HG03045 (cell line): ENCODE measurements around the gene ULK4.
A peak's percentile ranks its signal among the peaks of the same experiment; 100 is the strongest.
"Not testable (repeated sequence)": the region's sequence is repeated elsewhere in the genome, so short reads cannot be mapped to it uniquely, and the experiment has no call there.

Experiments
- ATAC-seq: cut with Tn5 transposase; IDR thresholded peaks from one replicate; pipeline ENCODE4 v1.9.1; 2021; ENCODE audit warnings: mild to moderate bottlenecking, moderate library complexity; ENCODE audit not compliant: unreplicated experiment

The ULK4 gene

DNA sequence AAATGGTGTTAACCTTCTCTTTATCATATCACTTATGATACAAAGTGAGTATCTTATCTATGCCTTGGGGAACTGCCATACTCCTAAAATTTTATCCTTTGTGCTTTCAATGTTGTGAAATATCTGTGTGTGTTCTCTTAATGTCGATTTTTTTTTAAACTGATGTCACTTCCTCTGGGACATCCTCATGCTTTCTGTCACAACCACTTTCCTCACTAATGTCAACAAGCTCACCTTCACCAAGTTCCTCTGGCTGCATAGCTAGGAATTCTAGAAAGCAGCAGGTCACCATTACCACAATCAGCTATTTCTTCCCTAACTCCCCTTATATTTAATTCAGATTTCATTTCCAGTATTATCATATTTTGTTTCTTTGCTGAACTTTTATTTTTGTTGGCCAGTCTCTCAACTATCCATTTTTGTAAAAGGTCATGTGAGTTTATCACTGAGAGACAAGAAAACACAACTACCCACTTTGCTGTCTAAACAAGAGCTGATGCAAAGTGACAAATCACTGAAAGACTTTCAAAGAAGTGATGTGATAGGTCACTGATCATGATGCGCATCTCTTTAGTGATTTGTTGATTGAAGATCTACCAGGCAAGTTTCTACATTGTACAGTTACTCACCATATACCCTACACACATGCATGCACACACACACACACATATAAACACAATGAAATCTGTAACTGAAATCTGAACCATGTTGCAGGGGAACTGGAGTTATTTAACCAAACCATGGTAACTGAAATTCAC is 369.0 kb downstream of the ULK4 start:
- no peak for ATAC-seq

DNA sequence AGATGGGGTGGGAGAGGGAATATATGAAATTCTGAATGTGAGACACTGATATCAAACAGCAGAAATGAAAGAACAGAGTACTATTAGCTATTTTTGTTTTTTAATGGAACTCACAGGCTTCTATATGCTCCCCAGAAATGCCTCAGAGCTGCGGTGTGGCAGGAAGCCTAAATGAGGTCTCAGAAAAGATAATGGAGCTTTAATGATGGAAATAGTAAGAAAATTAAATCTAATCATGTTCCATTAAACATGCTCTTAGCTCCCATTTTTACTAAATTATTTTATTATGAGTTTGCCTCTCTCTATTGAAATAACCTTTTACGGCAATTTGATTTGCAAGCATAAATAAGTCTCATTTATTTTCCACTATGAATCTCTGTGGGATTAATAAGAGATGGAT is 378.9 kb downstream of the ULK4 start:
- ATAC-seq = no peak

DNA sequence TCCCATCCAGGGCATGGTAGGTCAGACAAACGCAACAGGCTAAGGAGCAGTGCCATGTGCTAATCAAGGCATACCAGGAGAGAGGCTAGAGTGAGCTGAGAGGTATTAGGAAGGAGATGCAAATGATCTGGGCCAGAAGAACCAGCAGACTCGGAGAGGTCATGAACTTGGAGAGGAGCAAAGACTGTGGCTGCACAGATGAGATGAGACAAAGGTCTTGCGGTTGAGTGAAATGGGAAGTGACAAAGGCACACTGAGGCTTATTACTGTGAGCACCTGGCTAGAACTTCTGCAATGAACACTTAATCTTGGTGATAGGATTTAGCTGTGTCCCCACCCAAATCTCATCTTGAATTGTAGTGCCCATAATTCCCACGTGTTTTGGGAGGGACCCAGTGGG is 380.2 kb downstream of the ULK4 start:
- peak; percentile 92 for ATAC-seq

DNA sequence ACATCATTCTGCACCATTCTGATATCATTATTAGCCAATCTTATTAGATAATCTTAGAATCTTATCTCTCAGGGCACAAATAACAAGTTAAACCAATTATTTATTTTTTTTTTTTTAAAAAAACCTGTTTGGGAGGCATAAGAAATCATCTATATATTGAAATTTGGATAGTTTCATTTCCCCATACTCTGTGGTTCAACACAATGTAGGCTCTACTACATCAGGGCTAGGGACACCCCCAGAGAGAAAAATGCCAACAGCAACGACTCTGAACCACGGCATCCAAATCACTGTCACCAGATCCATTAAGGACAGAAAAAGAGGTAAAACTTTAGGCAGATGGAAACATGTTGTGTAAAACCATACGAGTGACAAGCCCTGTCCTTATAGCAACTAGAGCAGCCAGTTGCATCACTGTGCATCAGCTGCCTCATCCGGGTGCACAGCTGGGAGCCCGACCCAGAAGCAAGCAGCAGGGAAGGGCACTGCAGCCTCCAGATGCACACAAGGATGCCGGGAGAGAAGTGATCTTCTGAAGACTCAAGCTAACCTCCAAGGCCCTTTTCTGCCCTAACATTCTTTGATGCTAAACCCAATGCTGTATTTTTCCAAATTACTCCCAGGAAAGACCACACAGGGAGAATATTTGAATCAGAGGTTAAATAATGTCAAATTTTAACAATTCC is 381.5 kb downstream of the ULK4 start:
- ATAC-seq = no peak

DNA sequence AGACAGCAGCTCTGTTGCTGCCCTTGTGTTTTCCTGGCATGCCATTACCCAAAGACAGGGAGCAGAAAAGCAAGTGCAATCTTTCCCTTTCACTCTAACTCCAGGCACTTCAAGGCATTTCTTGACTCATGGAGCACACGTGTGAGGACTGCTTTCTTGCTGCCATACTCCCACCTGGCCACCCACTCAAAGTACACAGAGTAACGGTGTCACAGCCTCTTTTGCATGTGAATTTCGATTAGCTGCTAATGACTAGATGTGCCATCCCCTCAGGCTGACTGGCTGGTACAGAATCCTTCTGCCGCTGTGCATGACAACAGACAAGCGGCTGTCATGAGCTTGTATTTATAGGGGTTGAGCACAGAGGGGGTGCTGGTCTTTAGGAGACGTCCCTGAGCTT is 382.0 kb downstream of the ULK4 start:
- no peak for ATAC-seq

DNA sequence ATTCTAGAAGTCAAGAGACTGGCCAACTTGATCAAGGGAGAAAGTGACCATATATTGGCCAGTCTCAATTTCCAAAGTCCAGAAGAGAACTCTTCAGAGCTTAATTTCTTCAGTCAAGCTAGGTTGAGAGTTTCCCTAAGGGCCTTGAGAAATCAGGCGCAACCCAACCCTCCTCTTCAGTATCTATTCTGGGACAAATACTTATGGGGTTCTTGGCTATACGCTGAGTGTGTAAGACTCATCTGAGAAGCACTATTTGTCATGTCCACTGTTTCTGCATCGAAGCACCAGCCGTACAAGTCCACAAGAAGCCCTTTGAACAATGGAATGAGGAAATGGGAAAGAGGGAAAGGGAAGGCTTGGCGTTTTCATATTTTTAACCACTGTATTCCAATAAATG is 383.1 kb downstream of the ULK4 start:
- no peak for ATAC-seq

DNA sequence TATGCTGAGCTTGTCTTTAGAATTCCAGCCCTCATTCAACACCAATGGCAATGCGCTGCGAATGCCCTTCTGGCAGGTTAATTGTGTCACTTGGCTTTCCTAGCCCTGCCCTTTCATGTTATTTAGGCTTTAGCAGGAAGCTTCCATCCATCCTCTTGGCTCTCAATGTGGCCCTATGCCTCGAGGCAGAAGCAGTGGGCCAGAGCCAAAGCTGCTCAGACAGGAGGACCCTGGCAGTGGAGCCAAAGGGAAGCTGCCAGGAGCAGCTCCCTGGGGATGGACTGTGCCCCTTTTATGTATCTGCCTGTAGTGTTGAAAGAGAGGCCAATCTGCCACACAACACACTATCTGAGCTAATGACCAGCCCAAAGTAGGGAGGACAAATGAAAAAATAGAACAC is 386.2 kb downstream of the ULK4 start:
- no peak for ATAC-seq

DNA sequence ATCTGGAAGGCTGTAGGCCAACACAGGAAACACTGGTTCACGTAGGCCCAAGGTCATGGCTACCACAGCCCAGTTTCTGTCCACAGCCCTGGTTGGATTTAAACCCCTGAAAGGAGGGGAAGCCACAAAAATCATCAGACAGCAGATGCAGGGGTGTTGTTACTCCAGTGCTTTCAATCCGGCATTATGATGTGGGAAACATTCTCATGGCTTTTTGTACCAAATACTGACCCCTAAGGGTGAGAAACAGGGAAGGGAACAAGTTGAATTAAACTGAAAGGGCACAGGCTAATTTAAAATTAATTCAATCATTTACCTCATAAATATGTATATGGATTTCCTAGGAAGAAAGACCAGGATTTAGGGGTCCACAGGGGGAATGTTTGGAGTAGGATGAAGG is 387.0 kb downstream of the ULK4 start:
- no peak for ATAC-seq

DNA sequence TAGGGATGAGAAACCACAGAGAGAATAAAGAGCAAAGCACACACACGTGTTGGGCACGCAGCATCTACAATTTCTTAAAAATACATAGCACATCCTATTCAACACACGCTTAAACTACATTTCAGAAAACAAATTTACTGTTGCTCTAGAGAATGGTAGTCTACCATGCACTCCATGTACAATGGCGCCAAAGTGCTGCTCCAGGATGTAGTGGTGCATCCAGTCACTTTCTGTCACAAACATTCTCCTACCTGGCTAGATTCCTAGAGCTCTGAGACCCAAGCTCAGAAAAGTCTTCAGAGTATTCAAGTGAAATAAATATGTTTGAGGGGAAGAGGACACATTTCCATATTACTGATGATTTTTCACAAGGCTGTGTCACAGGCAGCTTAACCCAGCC is 388.3 kb downstream of the ULK4 start:
- no peak for ATAC-seq

DNA sequence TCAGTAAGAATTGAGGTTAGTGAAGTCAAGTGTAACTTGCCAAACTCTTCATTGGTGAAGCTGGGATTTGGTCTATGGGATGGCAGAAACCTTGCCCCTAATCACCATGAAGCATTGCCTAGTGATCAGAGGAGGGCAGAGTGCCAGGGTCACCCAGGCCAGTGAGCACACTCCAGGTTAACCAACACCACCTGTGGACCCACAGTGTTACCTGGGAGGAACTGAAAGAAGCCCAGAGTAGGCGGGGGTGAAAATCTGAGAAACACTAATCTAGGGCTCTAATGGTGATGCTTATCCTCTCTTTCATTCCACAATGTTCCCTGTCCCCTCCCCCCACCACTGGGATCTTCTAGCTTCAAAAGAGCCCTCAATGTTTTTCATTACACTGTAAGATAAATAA is 389.8 kb downstream of the ULK4 start:
- no peak for ATAC-seq

DNA sequence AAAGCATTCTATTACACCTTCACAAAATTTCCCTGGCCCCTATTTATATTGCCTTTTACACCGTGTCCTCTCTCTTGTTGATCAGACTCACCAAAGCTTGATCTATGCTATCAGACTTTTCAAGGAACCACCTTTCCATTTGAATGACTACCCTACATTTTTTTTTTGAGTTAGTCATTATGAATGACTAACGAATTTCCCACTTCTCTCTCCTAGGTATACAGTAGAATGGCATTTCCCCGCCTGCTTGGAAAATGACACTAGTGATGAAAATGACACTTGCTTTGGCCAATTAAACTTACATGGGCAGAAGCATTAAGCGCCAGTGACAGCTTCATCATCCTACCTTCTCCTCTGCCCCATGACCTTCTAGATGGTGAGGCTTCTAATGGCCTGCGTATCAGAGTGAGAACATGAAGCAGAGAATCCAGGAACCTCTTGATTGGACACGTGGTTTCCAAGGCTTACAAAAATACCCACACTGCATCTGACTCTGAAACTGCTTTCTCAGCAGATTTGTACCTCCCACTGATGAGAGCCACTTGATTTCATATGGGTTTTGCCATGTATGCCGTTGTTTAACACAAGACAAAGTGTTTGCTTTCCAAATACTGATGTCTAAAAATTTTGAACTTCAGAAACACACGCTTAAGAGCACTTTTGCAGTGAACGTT is 392.1 kb downstream of the ULK4 start:
- no peak for ATAC-seq

DNA sequence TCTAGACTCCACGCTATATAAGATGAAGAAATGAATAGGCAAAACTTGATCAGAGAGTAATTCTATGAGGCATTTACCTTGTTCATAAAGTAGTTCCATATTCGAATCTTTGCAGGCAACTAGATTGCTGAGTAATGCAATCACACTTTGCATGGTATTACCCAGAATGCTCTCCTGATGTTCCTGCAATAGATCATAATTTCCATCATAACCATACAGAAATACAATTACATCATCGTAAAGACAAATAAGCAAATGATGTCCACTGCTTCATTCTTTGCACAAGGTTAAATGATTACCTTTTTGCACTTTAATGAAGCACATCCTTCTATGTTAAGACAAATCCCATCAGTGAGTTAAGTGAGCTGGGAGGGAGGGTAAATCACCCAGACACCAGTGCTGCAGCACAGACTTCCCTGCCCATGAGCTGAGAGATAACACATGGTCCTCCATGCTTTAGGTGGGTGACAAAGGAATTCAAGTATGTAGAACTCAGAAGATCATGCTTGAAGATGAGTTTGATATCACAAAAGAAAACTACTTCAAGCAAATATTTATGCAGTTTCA is 395.9 kb downstream of the ULK4 start:
- no peak for ATAC-seq

DNA sequence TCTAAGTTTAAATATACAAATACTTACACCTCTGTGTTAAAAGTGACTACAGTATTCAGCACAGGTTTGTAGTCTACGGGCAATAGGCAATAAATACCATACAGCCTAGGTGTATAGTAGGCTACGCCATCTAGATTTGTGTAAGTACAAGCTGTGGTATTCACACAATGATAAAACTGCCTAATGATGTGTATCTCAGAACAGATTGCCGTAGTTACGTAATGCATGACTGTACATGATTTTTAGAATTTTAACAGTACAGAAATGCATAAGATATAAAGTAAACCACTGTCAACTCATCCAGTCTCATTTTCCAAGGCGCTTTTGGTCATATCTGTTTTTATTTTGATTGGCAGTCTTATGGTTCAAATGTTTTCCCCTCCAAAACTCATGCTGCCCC is 396.9 kb downstream of the ULK4 start:
- ATAC-seq = no peak

DNA sequence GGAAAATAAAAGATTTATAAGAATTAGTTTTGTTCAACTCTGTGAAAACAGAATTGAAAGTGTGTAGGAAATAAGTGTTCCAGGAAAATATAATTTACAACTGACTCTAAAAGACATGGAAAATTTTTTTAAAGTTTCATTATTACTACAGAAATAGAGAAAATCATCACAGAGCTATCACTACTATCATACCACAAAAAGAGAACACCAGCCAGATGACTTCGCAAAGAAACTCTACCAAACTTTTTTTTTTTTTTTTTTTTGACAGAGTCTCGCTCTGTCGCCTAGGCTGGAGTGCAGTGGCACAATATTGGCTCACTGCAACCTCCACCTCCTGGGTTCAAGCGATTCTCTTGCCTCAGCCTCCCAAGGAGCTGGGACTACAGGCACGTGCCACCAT is 405.7 kb downstream of the ULK4 start:
- not testable (repeated sequence) for ATAC-seq

DNA sequence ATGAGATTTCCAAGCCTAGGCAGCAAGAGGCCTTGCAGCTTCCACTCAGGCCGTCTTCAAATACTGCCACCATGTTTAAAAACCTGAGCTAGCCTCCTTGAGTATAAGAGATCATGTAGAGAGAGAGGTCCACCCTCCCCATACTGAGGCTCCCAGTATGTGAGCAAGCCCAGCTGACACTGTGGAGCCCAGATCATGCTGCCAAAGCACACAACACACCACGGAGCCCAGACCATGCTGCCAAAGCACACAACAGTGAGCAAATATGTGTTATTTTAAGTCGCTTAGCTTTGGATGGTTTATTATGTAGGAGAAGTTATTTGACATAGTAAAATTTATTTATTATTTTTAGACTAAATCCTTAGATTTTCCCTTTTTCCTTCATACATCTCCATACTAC is 428.9 kb downstream of the ULK4 start:
- ATAC-seq = no peak

DNA sequence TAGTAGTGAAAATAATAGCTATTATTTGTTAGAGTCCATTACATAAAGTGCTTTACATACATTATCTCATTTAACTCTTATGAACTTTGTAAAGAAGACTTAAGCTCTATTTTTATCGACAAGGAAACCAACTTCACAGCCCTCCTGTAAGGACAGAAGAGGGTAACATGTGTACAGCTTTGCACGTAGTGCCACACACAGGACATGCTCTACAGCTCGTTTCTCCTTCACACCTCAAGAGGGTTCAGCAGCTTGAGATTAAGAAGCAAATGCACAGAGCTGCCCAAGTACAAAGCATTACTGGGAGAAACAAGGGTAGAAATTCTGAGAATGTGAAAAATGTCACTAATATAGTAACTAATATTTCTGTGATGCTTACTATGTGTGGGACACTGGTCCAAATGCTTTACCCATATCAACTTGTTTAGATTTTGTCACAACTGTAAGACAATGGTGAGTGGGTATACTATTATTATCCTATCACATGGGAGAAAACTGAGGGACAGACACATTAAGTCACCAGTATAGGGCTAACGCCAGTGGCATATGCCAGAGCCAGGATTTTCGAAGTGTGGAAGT is 434.8 kb downstream of the ULK4 start:
- no peak for ATAC-seq

DNA sequence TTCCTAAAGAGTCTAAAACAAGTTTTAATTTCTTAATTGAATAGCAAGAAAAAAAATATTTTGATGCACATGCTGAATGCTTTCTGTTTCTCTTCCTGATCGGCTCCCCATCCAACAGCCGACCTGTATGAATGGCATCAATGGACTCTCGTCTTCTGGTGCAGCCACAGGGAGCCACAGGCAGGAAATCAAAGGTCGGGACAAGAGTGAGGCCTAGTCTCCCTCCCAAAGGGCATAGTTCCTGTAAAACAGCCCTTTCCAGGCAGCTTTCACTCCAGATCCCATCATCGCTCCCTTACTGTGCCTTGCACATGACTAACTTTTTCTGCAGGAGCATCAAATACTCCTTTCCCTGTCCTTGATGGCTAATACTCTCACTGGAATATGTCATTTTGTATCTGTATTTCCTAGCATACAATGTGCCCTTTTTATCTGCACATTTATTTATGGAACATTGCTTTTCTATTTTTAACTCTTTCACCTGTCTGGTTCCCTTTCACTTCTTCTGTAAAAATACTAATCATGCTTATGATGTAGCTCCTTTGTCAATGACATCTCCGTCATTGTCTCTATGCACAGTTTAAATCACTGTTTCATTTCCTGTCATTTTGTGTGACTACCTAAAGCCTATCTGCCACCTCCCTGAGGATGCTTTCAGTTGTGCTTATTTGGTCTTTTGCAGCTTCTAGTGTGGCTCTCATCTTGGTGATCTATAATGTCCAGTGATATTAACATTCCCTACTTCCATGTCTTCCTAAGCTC is 436.4 kb downstream of the ULK4 start:
- ATAC-seq = no peak

DNA sequence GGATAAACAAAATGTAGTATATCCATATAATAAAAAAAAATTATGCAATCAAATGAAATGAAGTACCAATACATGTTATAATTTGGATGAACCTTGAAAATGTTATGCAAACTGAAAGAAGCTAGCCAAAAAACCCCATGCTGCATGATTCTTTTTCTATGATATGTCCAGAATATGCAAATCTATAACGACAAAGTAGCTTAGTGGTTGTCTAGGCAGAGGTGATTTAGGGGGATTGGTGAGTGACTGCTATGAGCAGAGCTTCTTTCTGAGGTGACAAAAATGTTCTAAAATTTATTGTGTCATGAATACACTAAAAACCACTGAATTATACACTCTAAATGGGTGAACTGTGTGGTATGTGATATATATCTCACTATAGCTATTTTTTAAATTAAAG is 438.0 kb downstream of the ULK4 start:
- no peak for ATAC-seq

DNA sequence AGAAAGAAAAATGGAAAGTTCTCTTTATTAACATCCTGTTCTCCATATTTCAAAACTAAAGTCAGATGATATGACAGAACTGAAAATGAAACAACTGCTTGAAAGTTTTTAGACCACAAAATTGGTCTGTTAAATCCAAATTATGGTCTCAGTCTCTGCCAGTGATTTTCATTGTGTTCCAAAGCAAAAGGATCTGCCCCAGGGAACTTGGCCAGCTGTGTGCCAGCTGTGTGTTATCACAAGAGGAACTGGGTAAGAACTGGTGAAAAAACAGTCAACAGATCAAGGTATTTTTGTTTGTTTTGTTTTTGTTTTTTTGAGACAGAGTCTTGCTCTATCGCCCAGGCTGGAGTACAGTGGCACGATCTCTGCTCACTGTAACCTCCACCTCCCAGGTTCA is 439.3 kb downstream of the ULK4 start:
- ATAC-seq = peak; percentile 74

DNA sequence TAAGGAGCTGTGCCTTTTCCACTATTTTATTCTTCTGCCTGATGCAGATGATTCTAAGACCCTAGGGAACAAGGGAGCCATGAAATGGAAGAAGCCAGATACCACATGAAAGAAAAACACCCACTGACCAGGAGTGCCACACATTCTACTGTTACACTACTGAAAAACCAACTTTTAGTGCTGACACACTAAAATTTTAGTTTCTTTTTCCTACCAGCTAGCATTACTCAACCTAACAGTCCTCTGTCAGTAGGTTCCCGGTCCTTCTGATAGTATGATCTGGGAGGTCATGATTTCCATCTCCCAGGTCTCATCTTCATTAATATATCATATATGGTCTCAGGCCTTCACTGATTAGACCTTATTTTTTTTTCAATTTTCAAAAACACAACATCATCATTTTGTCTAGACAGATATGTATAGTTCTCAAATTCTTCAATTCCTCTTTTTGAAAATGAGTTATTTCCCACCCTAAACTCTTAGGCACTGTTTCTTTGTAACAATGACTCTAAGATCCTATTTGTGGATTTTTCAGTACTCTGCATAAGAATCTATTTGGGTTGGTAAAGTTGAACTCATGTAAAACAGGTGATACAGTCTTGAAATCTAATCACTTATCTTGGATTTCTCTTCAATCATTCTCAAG is 440.8 kb downstream of the ULK4 start:
- no peak for ATAC-seq
